HCT116 (cell line): Measurements from ENCODE around the gene ZSWIM3. TPM values are rescaled to one million over a fixed set of nuclear protein-coding genes. Genes with fewer than 3 reads are reported as not detected.
"Not testable (repeated sequence)": the region's sequence is repeated elsewhere in the genome, so short reads cannot be mapped to it uniquely, and the experiment has no call there.

Experiments used
- ATAC-seq: fragments of 200-7000 bp; cut with Tn5 transposase; 2 replicates; pipeline ENCODE4 v1.9.1; 2020; ENCODE audit warnings: mild to moderate bottlenecking, moderate library complexity
- BruUV-seq: library from RNA; stranded (reverse); fragments of 400-500 nt; replicated peaks from 2 replicates; lab custom pipeline; 2021; lab: Mats Ljungman, UMichigan
- CTCF ChIA-PET: fragments of 300-600 bp; sonication (Branson Sonifier 250); formaldehyde crosslinking; loops from one replicate; lab custom pipeline; 2021; ENCODE audit warnings: antibody characterized with exemption; lab: Charles Lee
- POLR2A ChIA-PET: fragments of 300-600, 350-600 bp; sonication (Branson Sonifier 250); formaldehyde crosslinking; loops from one replicate; lab custom pipeline; 2021; ENCODE audit warnings: antibody characterized with exemption; lab: Charles Lee
- RAD21 ChIA-PET, 2 experiments: fragments of 300-600 bp; sonication (Branson Sonifier 250); formaldehyde crosslinking; loops; one replicate each; lab custom pipeline; 2023; ENCODE audit warnings: low total read pairs in 2 of 2; ENCODE audit not compliant: uncharacterized antibody in 2 of 2, unreplicated experiment in 2 of 2, low non-redundant PET in 1 of 2; lab: Charles Lee
- DNase-seq: peaks from one replicate; pipeline ENCODE4 v3.0.0-alpha.2; 2010; ENCODE audit warnings: low read depth, low spot score
- H2AFZ ChIP-seq: fragments of 200-600 bp; shearing (Covaris generic), sonication (generic); 2 replicates; pipeline ENCODE4 v1.6.1; 2017; ENCODE audit warnings: low read depth, mixed run types, mixed read lengths, antibody characterized with exemption, low read length; ENCODE audit not compliant: poor library complexity, severe bottlenecking
- H3K27ac ChIP-seq: 2 replicates; pipeline ENCODE4 v1.5.1; 2012; ENCODE audit warnings: low read depth, low read length
- H3K27me3 ChIP-seq: fragments of 200-600 bp; sonication (generic); 2 replicates; pipeline ENCODE4 v1.6.1; 2016; ENCODE audit warnings: mixed run types, low read length, mixed read lengths; ENCODE audit not compliant: insufficient read depth
- H3K36me3 ChIP-seq, 2 experiments: fragments of 200-500 bp in 1 of 2; fragments of 200-600 bp in 1 of 2; sonication (Bioruptor generic) in 1 of 2; sonication (generic) in 1 of 2; 2 replicates each; pipeline versions ENCODE4 v1.5.1 to v1.6.1; 2014 to 2016; ENCODE audit warnings: low read length in 2 of 2, inconsistent platforms in 1 of 2, mixed read lengths in 1 of 2, mixed run types in 1 of 2; ENCODE audit not compliant: insufficient read depth in 2 of 2, control insufficient read depth in 1 of 2
- H3K4me1 ChIP-seq, 2 experiments: fragments of 200-600 bp in 1 of 2; sonication (generic) in 1 of 2; 2 replicates each; pipeline versions ENCODE4 v1.5.1 to v1.6.1; 2012 to 2017; ENCODE audit warnings: low read length in 2 of 2, inconsistent platforms in 1 of 2, mild to moderate bottlenecking in 1 of 2, mixed read lengths in 1 of 2, mixed run types in 1 of 2, moderate library complexity in 1 of 2; ENCODE audit not compliant: insufficient read depth in 2 of 2, control insufficient read depth in 1 of 2
- H3K4me2 ChIP-seq: fragments of 200-600 bp; sonication (generic); 2 replicates; pipeline ENCODE4 v1.6.1; 2017; ENCODE audit warnings: mixed run types, low read length, mixed read lengths
- H3K4me3 ChIP-seq, 2 experiments: fragments of 200-600 bp in 1 of 2; sonication (generic) in 1 of 2; replicated peaks in 1 of 2; 2 replicates each; pipeline ENCODE4 v1.5.1; 2011 to 2016; ENCODE audit warnings: low read length in 2 of 2, control low read depth in 1 of 2, low read depth in 1 of 2, mild to moderate bottlenecking in 1 of 2, mixed read lengths in 1 of 2, mixed run types in 1 of 2
- H3K79me2 ChIP-seq: fragments of 200-600 bp; sonication (generic); 2 replicates; pipeline ENCODE4 v1.6.1; 2017; ENCODE audit warnings: mild to moderate bottlenecking, mixed run types, low read length, moderate library complexity, mixed read lengths; ENCODE audit not compliant: insufficient read depth
- H3K9ac ChIP-seq: fragments of 200-600 bp; sonication (generic); 2 replicates; pipeline ENCODE4 v1.6.1; 2016; ENCODE audit warnings: low read length, mixed read lengths
- H3K9me2 ChIP-seq: fragments of 200-600 bp; sonication (generic), shearing (Covaris generic); 2 replicates; pipeline ENCODE4 v1.6.1; 2017; ENCODE audit warnings: mixed run types, mild to moderate bottlenecking, moderate library complexity; ENCODE audit not compliant: insufficient read depth
- H3K9me3 ChIP-seq, 2 experiments: fragments of 200-500 bp in 1 of 2; fragments of 200-600 bp in 1 of 2; sonication (Bioruptor generic) in 1 of 2; sonication (generic) in 1 of 2; 2 replicates each; pipeline ENCODE4 v1.6.1; 2014 to 2017; ENCODE audit warnings: low read length in 2 of 2, mixed read lengths in 2 of 2, inconsistent platforms in 1 of 2, low read depth in 1 of 2, mild to moderate bottlenecking in 1 of 2, mixed run types in 1 of 2, moderate library complexity in 1 of 2; ENCODE audit not compliant: control insufficient read depth in 1 of 2, insufficient read depth in 1 of 2
- H4K20me1 ChIP-seq: fragments of 200-600 bp; sonication (generic), shearing (Covaris generic); 2 replicates; pipeline ENCODE4 v1.6.1; 2017; ENCODE audit warnings: mixed run types, mild to moderate bottlenecking, moderate library complexity; ENCODE audit not compliant: insufficient read depth
- POLR2AphosphoS5 ChIP-seq: IDR thresholded peaks from 2 replicates; pipeline ENCODE4 v1.6.1; 2011; ENCODE audit warnings: mild to moderate bottlenecking, low read depth, low read length, moderate library complexity
- intact Hi-C: fragments of 100-400 bp; cut with micrococcal nuclease; formaldehyde crosslinking; loops from 2 replicates; pipeline ENCODE4 v1.10.0; 2022
- total RNA-seq: library from RNA; stranded (reverse); gene quantifications from one replicate; pipeline ENCODE4 v1.2.1, GENCODE V29; 2021; ENCODE audit not compliant: unreplicated experiment
- TF ChIP-seq, protein P1 (sequence below), 3 experiments: fragments of 200-600 bp in 1 of 3; sonication (generic) in 1 of 3; IDR thresholded peaks in 2 of 3; conservative IDR thresholded peaks in 1 of 3; 2 replicates each; pipeline ENCODE4 v1.5.1; 2012 to 2017; ENCODE audit warnings: low read depth in 2 of 3, low read length in 2 of 3, antibody characterized with exemption in 1 of 3, borderline replicate concordance in 1 of 3, control low read depth in 1 of 3, mild to moderate bottlenecking in 1 of 3, mixed read lengths in 1 of 3, mixed run types in 1 of 3, moderate library complexity in 1 of 3; ENCODE audit not compliant: insufficient read depth in 1 of 3

Gene ZSWIM3
- total RNA-seq, 1 experiment from 2014 or later: 1.8 TPM

- TF ChIP-seq, protein P1, sequence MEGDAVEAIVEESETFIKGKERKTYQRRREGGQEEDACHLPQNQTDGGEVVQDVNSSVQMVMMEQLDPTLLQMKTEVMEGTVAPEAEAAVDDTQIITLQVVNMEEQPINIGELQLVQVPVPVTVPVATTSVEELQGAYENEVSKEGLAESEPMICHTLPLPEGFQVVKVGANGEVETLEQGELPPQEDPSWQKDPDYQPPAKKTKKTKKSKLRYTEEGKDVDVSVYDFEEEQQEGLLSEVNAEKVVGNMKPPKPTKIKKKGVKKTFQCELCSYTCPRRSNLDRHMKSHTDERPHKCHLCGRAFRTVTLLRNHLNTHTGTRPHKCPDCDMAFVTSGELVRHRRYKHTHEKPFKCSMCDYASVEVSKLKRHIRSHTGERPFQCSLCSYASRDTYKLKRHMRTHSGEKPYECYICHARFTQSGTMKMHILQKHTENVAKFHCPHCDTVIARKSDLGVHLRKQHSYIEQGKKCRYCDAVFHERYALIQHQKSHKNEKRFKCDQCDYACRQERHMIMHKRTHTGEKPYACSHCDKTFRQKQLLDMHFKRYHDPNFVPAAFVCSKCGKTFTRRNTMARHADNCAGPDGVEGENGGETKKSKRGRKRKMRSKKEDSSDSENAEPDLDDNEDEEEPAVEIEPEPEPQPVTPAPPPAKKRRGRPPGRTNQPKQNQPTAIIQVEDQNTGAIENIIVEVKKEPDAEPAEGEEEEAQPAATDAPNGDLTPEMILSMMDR (IDR thresholded peaks at IDR 0.05 in 2 of 3, conservative IDR thresholded peaks at IDR 0.05 in 1 of 3; ENCODE audit: borderline replicate concordance in 1 of 3, insufficient read depth in 1 of 3, low read depth in 2 of 3, low read length in 2 of 3): no peak
These were observed 41.8 kb downstream of the ZSWIM3 start (continued) for GRCh38 chr20:45899046-45899835.

DNA sequence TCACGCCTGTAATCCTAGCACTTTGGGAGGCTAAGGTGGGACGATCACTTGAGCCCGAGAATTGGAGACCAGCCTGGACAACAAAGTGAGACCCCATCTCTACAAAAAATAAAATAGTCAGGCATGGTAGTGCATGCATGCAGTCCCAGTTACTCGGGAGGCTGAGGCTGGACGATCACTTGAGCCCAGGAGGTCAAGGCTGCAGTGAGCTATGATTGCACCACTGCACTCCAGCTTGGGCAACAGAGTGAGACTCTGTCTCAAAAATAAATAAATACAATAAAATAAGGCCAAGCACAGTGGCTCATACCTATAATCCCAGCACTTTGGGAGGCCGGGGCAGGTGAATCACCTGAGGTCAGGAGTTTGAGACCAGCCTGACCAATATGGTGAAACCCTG is 43.9 kb downstream of the ZSWIM3 start:
- H3K79me2 ChIP-seq, DNase-seq, H3K4me3 ChIP-seq, CTCF ChIA-PET, BruUV-seq, ATAC-seq, H3K9me3 ChIP-seq, H3K4me2 ChIP-seq, H3K36me3 ChIP-seq, H3K27me3 ChIP-seq, H3K9ac ChIP-seq, H3K9me2 ChIP-seq, intact Hi-C loops, RAD21 ChIA-PET, H3K27ac ChIP-seq, POLR2A ChIA-PET, H4K20me1 ChIP-seq, H2AFZ ChIP-seq: not testable (repeated sequence)
- H3K4me1 ChIP-seq: peaks cover 5 to 18% of the 10 kb centered on the region in 2 experiments; a peak in 3 of 4 replicates

DNA sequence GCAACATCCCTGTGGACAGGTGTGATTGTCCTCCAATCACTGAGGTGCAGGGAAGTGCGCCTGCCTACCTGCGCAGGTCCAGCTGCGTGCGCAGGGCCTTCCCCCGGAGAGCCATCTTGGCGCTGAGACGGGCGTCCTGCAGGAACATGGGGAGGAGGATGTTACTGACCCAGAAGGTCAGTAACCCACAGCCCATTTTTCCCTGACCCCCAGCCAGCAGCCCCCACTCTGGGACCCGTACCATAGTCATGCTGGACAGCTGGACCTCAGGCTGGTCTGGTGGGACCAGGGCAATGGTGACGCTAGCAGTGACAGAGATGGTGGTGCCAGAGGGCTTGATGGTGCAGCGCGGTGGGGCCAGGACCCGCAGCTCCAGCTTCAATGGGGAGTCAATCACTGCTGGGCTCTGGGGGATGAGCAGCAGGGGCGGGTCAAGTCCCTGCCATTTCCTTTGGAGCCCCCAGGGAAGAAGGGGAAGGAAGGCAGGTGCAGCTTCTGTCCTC is 44.8 kb downstream of the ZSWIM3 start:
- no peaks in the 10 kb centered on the region for H3K27me3 ChIP-seq
- intact Hi-C loops: no loop called here
- ChIA-PET CTCF (no interaction called here), POLR2A (no interaction called here)
- H3K4me3 ChIP-seq: no peak overlapping the region
- TF ChIP-seq, protein P1 (IDR thresholded peaks at IDR 0.05 in 2 of 3, conservative IDR thresholded peaks at IDR 0.05 in 1 of 3; ENCODE audit: borderline replicate concordance in 1 of 3, insufficient read depth in 1 of 3, low read depth in 2 of 3, low read length in 2 of 3): no peak
- TF ChIP-seq POLR2AphosphoS5: no peak
- TF ChIP-seq, all 23 proteins: peak for 0
- H3K9ac ChIP-seq: no peak overlapping the region
- no peak overlapping the region for H3K27ac ChIP-seq
- BruUV-seq: no TSS peak
- DNase-seq: no peak
- H4K20me1 ChIP-seq: no peaks in the 10 kb centered on the region
- RAD21 ChIA-PET: no interaction called here
- H3K9me3 ChIP-seq: no peaks in the 10 kb centered on the region
- H2AFZ ChIP-seq: no peak overlapping the region
- no peaks in the 10 kb centered on the region for H3K36me3 ChIP-seq
- H3K4me1 ChIP-seq: peaks cover 5 to 18% of the 10 kb centered on the region in 2 experiments; a peak in 3 of 4 replicates
- H3K4me2 ChIP-seq: no peak overlapping the region
- H3K79me2 ChIP-seq: no peaks in the 10 kb centered on the region
- no peaks in the 10 kb centered on the region for H3K9me2 ChIP-seq
- no peak for ATAC-seq
